Endothelial cell of umbilical vein (primary cell): ENCODE results near the gene CCDC74A. TPM values are rescaled to one million over a fixed set of nuclear protein-coding genes. Genes with fewer than 3 reads are reported as not detected.
"Not testable (repeated sequence)": the region's sequence is repeated elsewhere in the genome, so short reads cannot be mapped to it uniquely, and the experiment has no call there.

ENCODE experiments used
- BruUV-seq: library from RNA; stranded (reverse); fragments of 400-500 nt; replicated peaks from 2 replicates; lab custom pipeline; 2021; lab: Mats Ljungman, UMichigan
- CTCF ChIA-PET: fragments of 300-600, 350-600 bp; sonication (Branson Sonifier 250); formaldehyde crosslinking; loops from one replicate; lab custom pipeline; 2021; ENCODE audit warnings: antibody characterized with exemption, inconsistent platforms; lab: Charles Lee
- POLR2A ChIA-PET: fragments of 300-600, 350-600 bp; sonication (Branson Sonifier 250); formaldehyde crosslinking; loops from one replicate; lab custom pipeline; 2021; ENCODE audit warnings: antibody characterized with exemption, inconsistent platforms; lab: Charles Lee
- DNase-seq: peaks from one replicate; pipeline ENCODE4 v3.0.0-alpha.2; 2011; ENCODE audit warnings: low read depth, low spot score
- FAIRE-seq: peaks from 2 replicates; lab custom pipeline; 2011; peaks lifted over from hg19 to GRCh38; lab: Jason Lieb, UNC
- H2AFZ ChIP-seq: 2 replicates; pipeline ENCODE4 v1.6.0; 2012; ENCODE audit warnings: low read depth, low read length, control low read depth, inconsistent platforms
- H3K27ac ChIP-seq: 2 replicates; pipeline ENCODE4 v1.5.1; 2011; ENCODE audit warnings: low read depth, mild to moderate bottlenecking, control low read depth, low read length, moderate library complexity; ENCODE audit not compliant: insufficient read depth
- H3K27me3 ChIP-seq, 2 experiments: 2 replicates each; pipeline versions ENCODE4 v1.6.0 to v1.6.1; 2011; ENCODE audit warnings: low read length in 2 of 2, mixed read lengths in 1 of 2; ENCODE audit not compliant: control insufficient read depth in 2 of 2, insufficient read depth in 2 of 2
- H3K36me3 ChIP-seq, 2 experiments: 2 replicates in 1 of 2; 3 replicates in 1 of 2; pipeline ENCODE4 v1.5.1; 2011; ENCODE audit warnings: low read length in 2 of 2, mild to moderate bottlenecking in 1 of 2, moderate library complexity in 1 of 2; ENCODE audit not compliant: control insufficient read depth in 2 of 2, insufficient read depth in 2 of 2; ENCODE audit errors: extremely low read depth in 1 of 2
- H3K4me1 ChIP-seq: 3 replicates; pipeline ENCODE4 v1.5.1; 2011; ENCODE audit warnings: mild to moderate bottlenecking, low read length; ENCODE audit not compliant: control insufficient read depth, insufficient read depth; ENCODE audit errors: extremely low read depth
- H3K4me2 ChIP-seq: 2 replicates; pipeline ENCODE4 v1.6.1; 2011; ENCODE audit warnings: low read length, control low read depth, mixed read lengths; ENCODE audit not compliant: insufficient read depth
- H3K4me3 ChIP-seq, 3 experiments: fragments of 200-600 bp in 1 of 3; sonication (generic), shearing (Covaris generic) in 1 of 3; replicated peaks in 1 of 3; 2 replicates each; pipeline ENCODE4 v1.5.1; 2011 to 2016; ENCODE audit warnings: control low read depth in 3 of 3, low read length in 3 of 3, mild to moderate bottlenecking in 2 of 3, inconsistent platforms in 1 of 3, low read depth in 1 of 3, moderate library complexity in 1 of 3; ENCODE audit not compliant: insufficient read depth in 1 of 3
- H3K79me2 ChIP-seq: 2 replicates; pipeline ENCODE4 v1.6.0; 2012; ENCODE audit warnings: low read length, inconsistent platforms; ENCODE audit not compliant: control insufficient read depth, insufficient read depth
- H3K9ac ChIP-seq: replicated peaks from 2 replicates; pipeline ENCODE3; 2011; ENCODE audit warnings: low read length, control low read depth; ENCODE audit not compliant: insufficient read depth; ENCODE audit errors: extremely low read depth
- H3K9me1 ChIP-seq: replicated peaks from 3 replicates; pipeline ENCODE4 v1.6.0; 2011; ENCODE audit warnings: mild to moderate bottlenecking, low read length; ENCODE audit not compliant: control insufficient read depth, insufficient read depth; ENCODE audit errors: extremely low read depth
- H3K9me3 ChIP-seq: replicated peaks from 2 replicates; pipeline ENCODE4 v1.5.1; 2012; ENCODE audit warnings: low read length, inconsistent platforms; ENCODE audit not compliant: control insufficient read depth, insufficient read depth
- H4K20me1 ChIP-seq: replicated peaks from 2 replicates; pipeline ENCODE3; 2011; ENCODE audit warnings: mild to moderate bottlenecking, low read length; ENCODE audit not compliant: control insufficient read depth, insufficient read depth; ENCODE audit errors: extremely low read depth
- CTCF ChIP-seq, 2 donors: IDR thresholded peaks; 1 replicate in 1 of 2; 2 replicates in 1 of 2; pipeline ENCODE4 v1.5.1; 2011; ENCODE audit warnings: low read length in 2 of 2, mild to moderate bottlenecking in 2 of 2, moderate library complexity in 2 of 2, control low read depth in 1 of 2, inconsistent platforms in 1 of 2, low read depth in 1 of 2; ENCODE audit not compliant: insufficient read depth in 1 of 2; ENCODE audit errors: extremely low read depth in 1 of 2
- EZH2 ChIP-seq: IDR thresholded peaks from 2 replicates; pipeline ENCODE4 v1.6.1; 2012; ENCODE audit warnings: borderline replicate concordance, low read depth, mild to moderate bottlenecking, moderate library complexity, low read length, inconsistent platforms; ENCODE audit not compliant: severe bottlenecking
- FOS ChIP-seq: IDR thresholded peaks from 2 replicates; pipeline ENCODE4 v1.6.1; 2011; ENCODE audit warnings: mild to moderate bottlenecking, low read length, moderate library complexity, borderline replicate concordance; ENCODE audit not compliant: insufficient read depth
- GATA2 ChIP-seq: IDR thresholded peaks from 2 replicates; pipeline ENCODE4 v1.7.0; 2011; ENCODE audit warnings: low read depth, mild to moderate bottlenecking, moderate library complexity, mixed read lengths, low read length; ENCODE audit not compliant: insufficient read length, insufficient read depth
- JUN ChIP-seq: IDR thresholded peaks from 2 replicates; pipeline ENCODE4 v1.6.1; 2011; ENCODE audit warnings: borderline replicate concordance, low read depth; ENCODE audit not compliant: insufficient read length, insufficient read depth
- MAX ChIP-seq: IDR thresholded peaks from 2 replicates; pipeline ENCODE4 v1.6.1; 2011; ENCODE audit not compliant: insufficient read depth, insufficient read length
- MYC ChIP-seq: IDR thresholded peaks from one replicate; pipeline ENCODE4 v1.6.1; 2011; ENCODE audit warnings: mild to moderate bottlenecking, low read depth, low read length
- POLR2A ChIP-seq: IDR thresholded peaks from 2 replicates; pipeline ENCODE4 v1.6.1; 2012; ENCODE audit warnings: low read depth, mild to moderate bottlenecking, control low read depth, low read length
- POLR2AphosphoS5 ChIP-seq: IDR thresholded peaks from 2 replicates; pipeline ENCODE4 v1.6.1; 2012; ENCODE audit warnings: low read depth, mild to moderate bottlenecking, control low read depth, low read length, moderate library complexity; ENCODE audit not compliant: insufficient read depth
- dilution Hi-C: fragments of 300-500 bp; cut with MboI; formaldehyde crosslinking; loops from one replicate; pipeline ENCODE4 v1.15.0; 2019; ENCODE audit warnings: low sequenced_read_pairs; ENCODE audit not compliant: extremely low pct_ligation_motif_present
- intact Hi-C: fragments of 100-400 bp; cut with micrococcal nuclease; formaldehyde crosslinking; loops from one replicate; pipeline ENCODE4 v1.10.0; 2022
- polyA plus RNA-seq, 4 experiments: library from polyadenylated mRNA; depleted of rRNA in 3 of 4; stranded (reverse) in 3 of 4; unstranded in 1 of 4; fragments of >200 nt; gene quantifications; 2 replicates each; pipeline versions ENCODE4 v1.2.1 to v1.2.3, GENCODE V29; 2011 to 2012; ENCODE audit warnings: missing spikeins in 1 of 4
- total RNA-seq: library from RNA; stranded (reverse); gene quantifications from 2 replicates; pipeline ENCODE4 v1.2.3, GENCODE V29; 2021

Gene CCDC74A
- total and polyA plus RNA-seq, 2 donors (not counting 3 experiments of a cell fraction or from before 2014, with no cell fraction given) = 7.0 to 11.7 TPM

- no peak overlapping the region for H3K4me2 ChIP-seq
- no peak overlapping the region for H2AFZ ChIP-seq
- no peaks in the 10 kb centered on the region for H3K36me3 ChIP-seq
- ChIA-PET CTCF (no interaction called here), POLR2A (no interaction called here)
- no peak for TF ChIP-seq FOS
- no peak for TF ChIP-seq MAX
- no peak for TF ChIP-seq POLR2AphosphoS5
- TF ChIP-seq POLR2A = no peak
- no peak for TF ChIP-seq EZH2
- no peak for TF ChIP-seq JUN
- TF ChIP-seq MYC = no peak
- TF ChIP-seq GATA2 = no peak
- TF ChIP-seq CTCF (IDR thresholded peaks at IDR 0.05; ENCODE audit: extremely low read depth in 1 of 2, insufficient read depth in 1 of 2, low read depth in 1 of 2, low read length in 2 of 2) = no peak
- FAIRE-seq (no peak), DNase-seq (peak; percentile 6)
- H3K4me3 ChIP-seq = no peak overlapping the region
- intact Hi-C loops = no loop called here
- no peak overlapping the region for H3K9ac ChIP-seq
- H3K9me3 ChIP-seq = no peaks in the 10 kb centered on the region
- H4K20me1 ChIP-seq = no peaks in the 10 kb centered on the region
- H3K27me3 ChIP-seq = peaks cover 0 to 7% of the 10 kb centered on the region in 2 experiments
- H3K79me2 ChIP-seq = no peaks in the 10 kb centered on the region
- H3K9me1 ChIP-seq = no peaks in the 10 kb centered on the region
- no peaks in the 10 kb centered on the region for H3K4me1 ChIP-seq
- no peak overlapping the region for H3K27ac ChIP-seq
- dilution Hi-C loops = no loop called here
- no TSS peak for BruUV-seq
Measured at GRCh38 chr2:131567891-131568290, 40.2 kb downstream of the CCDC74A start.

GRCh38 chr2:131568401-131568800, 40.7 kb downstream of the CCDC74A start:
- POLR2A ChIA-PET, FAIRE-seq: not testable (repeated sequence)

More at GRCh38 chr2:131568401-131568800, 40.7 kb downstream of the CCDC74A start:
- intact Hi-C loops, H3K36me3 ChIP-seq, dilution Hi-C loops, H3K9me3 ChIP-seq, H3K4me1 ChIP-seq, H4K20me1 ChIP-seq, CTCF ChIA-PET, H3K9ac ChIP-seq, H3K9me1 ChIP-seq, H3K79me2 ChIP-seq, H3K27me3 ChIP-seq, BruUV-seq, H3K27ac ChIP-seq, H2AFZ ChIP-seq, H3K4me3 ChIP-seq, H3K4me2 ChIP-seq: not testable (repeated sequence)
- peak; percentile 61 for DNase-seq
